Activated CD8-positive, alpha-beta T cell treated with anti-CD3 and anti-CD28 coated beads, Interleukin-2, amount 10 ng/mL, durations not matched to agents 7 days and 5 days (primary cell): ENCODE data around the gene COX4I2. TPM values are rescaled to one million over a fixed set of nuclear protein-coding genes. Genes with fewer than 3 reads are reported as not detected.
A peak's percentile ranks its signal among the peaks of the same experiment; 100 is the strongest.
"Not testable (repeated sequence)": the region's sequence is repeated elsewhere in the genome, so short reads cannot be mapped to it uniquely, and the experiment has no call there.

ENCODE experiments used
- ATAC-seq: fragments of 150-1000 bp; cut with Tn5 transposase; one replicate; pipeline ENCODE4 v1.10.0; 2021; ENCODE audit warnings: moderate library complexity
- CTCF ChIA-PET: fragments of 350-600 bp; sonication (Branson Sonifier 250); formaldehyde crosslinking; loops from one replicate; lab custom pipeline; 2021; ENCODE audit warnings: antibody characterized with exemption; lab: Charles Lee
- POLR2A ChIA-PET: fragments of 350-600 bp; sonication (Branson Sonifier 250); formaldehyde crosslinking; loops from one replicate; lab custom pipeline; 2021; ENCODE audit warnings: antibody characterized with exemption; lab: Charles Lee
- DNase-seq: peaks from one replicate; pipeline ENCODE4 v3.0.0-alpha.2; 2020
- H3K27ac Mint-ChIP-seq: one replicate; pipeline ENCODE4 v1.8.0; 2021; ENCODE audit warnings: mild to moderate bottlenecking, mixed read lengths
- H3K27me3 Mint-ChIP-seq: one replicate; pipeline ENCODE4 v1.8.0; 2021; ENCODE audit warnings: low read depth, mixed read lengths
- H3K36me3 Mint-ChIP-seq: one replicate; pipeline ENCODE4 v1.8.0; 2021; ENCODE audit warnings: low read depth, mixed read lengths
- H3K4me1 Mint-ChIP-seq: one replicate; pipeline ENCODE4 v1.8.0; 2021; ENCODE audit warnings: low read depth, mixed read lengths
- H3K4me3 Mint-ChIP-seq: one replicate; pipeline ENCODE4 v1.8.0; 2021; ENCODE audit warnings: mild to moderate bottlenecking, mixed read lengths
- H3K9me3 Mint-ChIP-seq: one replicate; pipeline ENCODE4 v1.8.0; 2022; ENCODE audit warnings: mixed read lengths; ENCODE audit not compliant: insufficient read depth
- total RNA-seq, 2 experiments: library from RNA; stranded (reverse); gene quantifications; one replicate each; pipeline ENCODE4 v1.2.3, GENCODE V29; 2021

The COX4I2 gene
- total RNA-seq: not detected

GRCh38 chr20:31637660-31638059, at the start of gene COX4I2:
TSS of gene COX4I2 (plus strand) at chr20:31637912. CDS start at chr20:31639018, 1,106 bp downstream.
- Mint-ChIP-seq H3K27me3 (peaks cover 23% of the 10 kb centered on the region), H3K4me1 (peaks cover 27% of the 10 kb centered on the region), H3K4me3 (no peak within 1 kb of the TSS), H3K36me3 (no peaks in the 10 kb centered on the region), H3K9me3 (no peaks in the 10 kb centered on the region), H3K27ac (no peak within 1 kb of the TSS)
- DNase-seq (no peak), ATAC-seq (no peak)
- ChIA-PET CTCF (interaction anchor here (1.4 to 8.9 kb wide), 2 partner anchors 25 to 85 kb away, joined by 4 to 146 read pairs; partner anchors contain the start of gene BCL2L1), POLR2A (no interaction called here)

GRCh38 chr20:31590717-31591225, 46.9 kb upstream of the COX4I2 start:
- peaks cover 21% of the 10 kb centered on the region for H3K27me3 Mint-ChIP-seq
- ChIA-PET CTCF (interaction anchor here (0.9 to 3.0 kb wide), 6 partner anchors 14 to 88 kb away, joined by 3 to 13 read pairs (median 6); partner anchors contain the start of gene ID1), POLR2A (interaction anchor here (0.8 to 1.4 kb wide), 3 partner anchors 13 to 126 kb away, joined by 3 read pairs; no protein-coding TSS in a partner anchor)
- peaks cover 5% of the 10 kb centered on the region for H3K4me1 Mint-ChIP-seq
- ATAC-seq (no peak), DNase-seq (no peak)
- no peaks in the 10 kb centered on the region for H3K36me3 Mint-ChIP-seq
- no peak overlapping the region for H3K4me3 Mint-ChIP-seq
- H3K9me3 Mint-ChIP-seq: no peaks in the 10 kb centered on the region
- H3K27ac Mint-ChIP-seq: no peak overlapping the region

DNA sequence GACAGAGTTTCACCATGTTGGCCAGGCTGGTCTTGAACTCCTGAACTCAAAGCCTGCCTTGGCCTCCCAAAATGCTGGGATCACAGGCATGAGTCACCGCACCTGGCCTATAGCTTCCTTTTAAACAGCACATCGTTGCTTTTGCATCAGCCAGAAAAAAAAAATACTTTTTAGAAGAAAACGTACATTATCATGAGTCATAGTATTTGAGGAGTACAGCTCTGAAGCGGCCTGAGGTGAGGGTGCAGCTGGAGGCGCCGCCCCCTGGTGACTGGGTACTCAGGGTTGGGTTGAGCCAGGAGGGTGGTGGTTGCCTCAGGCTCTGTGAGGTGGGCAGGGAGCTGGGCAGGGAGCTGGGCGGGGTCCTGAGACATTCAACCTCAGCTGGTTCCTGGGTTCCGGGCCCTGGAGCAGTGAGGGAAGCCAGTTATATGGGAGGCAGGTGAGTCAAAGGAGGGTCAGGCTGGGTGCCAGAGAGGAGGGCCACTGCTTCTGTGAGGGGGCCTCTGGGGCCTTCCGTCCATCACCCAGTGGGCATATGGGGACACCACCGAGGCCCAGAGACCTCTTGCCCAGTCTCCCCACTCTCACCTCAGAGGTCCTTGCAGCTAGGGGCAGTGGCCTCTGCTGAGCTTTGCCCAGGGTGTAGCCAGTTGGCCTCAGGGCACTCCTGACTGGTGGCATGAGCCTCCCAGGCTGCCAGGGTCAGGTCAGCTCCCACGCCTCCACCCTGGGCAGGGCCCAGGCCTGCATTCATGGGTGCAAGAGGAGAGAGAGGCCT, 44.3 kb upstream of the COX4I2 start:
- Mint-ChIP-seq H3K4me3 (no peak overlapping the region), H3K4me1 (peaks cover under 1% of the 10 kb centered on the region), H3K9me3 (no peaks in the 10 kb centered on the region), H3K27me3 (peaks cover 13% of the 10 kb centered on the region), H3K36me3 (no peaks in the 10 kb centered on the region), H3K27ac (no peak overlapping the region)
- DNase-seq (no peak), ATAC-seq (no peak)
- ChIA-PET CTCF (interaction anchor here (1.5 to 2.2 kb wide), 2 partner anchors 19 to 30 kb away, joined by 6 to 10 read pairs; no protein-coding TSS in a partner anchor), POLR2A (no interaction called here)

DNA sequence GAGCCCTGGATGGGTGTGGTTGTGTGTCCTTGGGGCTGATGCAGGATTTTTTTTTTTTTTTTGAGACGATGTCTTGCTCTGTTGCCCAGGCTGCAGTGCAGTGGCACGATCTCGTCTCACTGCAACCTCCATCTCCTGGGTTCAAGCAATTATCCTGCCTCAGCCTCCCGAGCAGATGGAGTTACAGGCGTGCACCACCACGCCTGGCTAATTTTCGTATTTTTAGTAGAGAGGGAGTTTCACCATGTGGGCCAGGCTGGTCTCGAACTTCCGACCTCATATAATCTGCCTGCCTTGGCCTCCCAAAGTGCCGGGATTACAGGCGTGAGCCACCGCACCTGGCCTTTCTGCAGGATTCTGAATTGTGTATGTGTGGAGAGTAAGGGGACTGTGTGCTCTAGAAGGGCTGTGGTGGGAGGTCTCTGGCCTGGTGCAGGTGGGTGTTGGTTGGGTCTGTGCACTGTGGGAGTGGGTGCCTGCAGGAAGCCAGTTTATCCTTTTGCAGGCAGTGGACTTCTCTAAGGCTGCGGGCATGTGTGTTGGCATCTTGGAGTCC, 43.6 kb upstream of the COX4I2 start:
- CTCF ChIA-PET: interaction anchor here (1.5 to 2.2 kb wide), 2 partner anchors 19 to 31 kb away, joined by 6 to 10 read pairs; no protein-coding TSS in a partner anchor
- Mint-ChIP-seq H3K4me3 (no peak overlapping the region), H3K27ac (no peak overlapping the region), H3K36me3 (no peaks in the 10 kb centered on the region), H3K9me3 (no peaks in the 10 kb centered on the region), H3K27me3 (peaks cover 7% of the 10 kb centered on the region), H3K4me1 (no peaks in the 10 kb centered on the region)
- POLR2A ChIA-PET: no interaction called here
- no peak for ATAC-seq
- DNase-seq: no peak

DNA sequence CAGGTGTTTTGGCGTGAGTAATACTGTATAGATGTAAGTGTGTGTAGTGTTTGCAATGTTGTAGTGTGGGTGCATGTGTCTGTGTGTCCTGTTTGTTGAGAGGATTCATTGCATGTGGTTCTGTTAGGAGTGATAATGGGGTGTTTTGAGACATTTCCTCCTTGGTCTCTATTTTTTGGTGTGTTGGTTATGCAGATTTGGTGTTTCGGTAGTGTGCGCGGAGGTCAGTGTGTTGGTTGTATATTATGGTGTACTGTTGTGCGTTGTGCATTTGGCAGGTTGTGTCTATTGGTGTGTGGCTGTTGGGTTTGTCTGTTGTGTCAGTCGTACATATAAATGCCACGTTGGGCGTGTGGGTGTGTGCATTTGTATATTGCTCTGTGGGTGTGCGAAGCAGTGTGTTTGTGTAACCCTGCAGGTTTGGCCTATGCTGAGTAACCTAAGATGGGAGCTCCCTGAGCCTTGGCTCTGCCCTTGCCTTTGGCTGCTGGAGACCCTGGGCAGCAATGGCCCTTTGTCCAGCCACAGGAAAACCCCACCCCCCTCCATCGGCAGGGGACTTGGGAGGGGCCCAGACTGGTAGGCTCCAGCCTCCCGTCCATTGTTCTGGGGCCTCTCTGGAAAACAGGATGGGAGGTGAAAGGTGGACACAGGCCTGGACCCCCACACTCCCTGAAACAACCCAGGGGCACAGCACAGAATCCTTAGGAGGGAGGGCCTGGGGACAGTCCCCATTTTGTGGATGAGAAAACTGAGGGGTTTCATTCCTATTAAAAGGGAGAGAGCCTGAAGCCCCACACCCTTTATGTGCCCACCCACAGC, 42.9 kb upstream of the COX4I2 start:
- H3K9me3 Mint-ChIP-seq: no peaks in the 10 kb centered on the region
- peaks cover 4% of the 10 kb centered on the region for H3K27me3 Mint-ChIP-seq
- DNase-seq (no peak), ATAC-seq (no peak)
- no peak overlapping the region for H3K27ac Mint-ChIP-seq
- H3K4me1 Mint-ChIP-seq: no peaks in the 10 kb centered on the region
- no peaks in the 10 kb centered on the region for H3K36me3 Mint-ChIP-seq
- ChIA-PET CTCF (interaction anchor here (1.0 kb wide), 1 partner anchor 32 kb away, joined by 4 read pairs; no protein-coding TSS in a partner anchor), POLR2A (no interaction called here)
- H3K4me3 Mint-ChIP-seq: no peak overlapping the region

GRCh38 chr20:31595380-31595653, 42.4 kb upstream of the COX4I2 start:
- POLR2A ChIA-PET: no interaction called here
- no peak overlapping the region for H3K27ac Mint-ChIP-seq
- no peak for DNase-seq

GRCh38 chr20:31595654-31596411, 41.9 kb upstream of the COX4I2 start:
- H3K4me3 Mint-ChIP-seq: no peak overlapping the region
- H3K9me3 Mint-ChIP-seq: no peaks in the 10 kb centered on the region
- no peaks in the 10 kb centered on the region for H3K36me3 Mint-ChIP-seq
- ChIA-PET CTCF (interaction anchor here (1.0 to 1.1 kb wide), 2 partner anchors 17 to 33 kb away, joined by 4 to 6 read pairs; no protein-coding TSS in a partner anchor), POLR2A (no interaction called here)
- no peak overlapping the region for H3K27ac Mint-ChIP-seq
- no peaks in the 10 kb centered on the region for H3K4me1 Mint-ChIP-seq
- peaks cover 4% of the 10 kb centered on the region for H3K27me3 Mint-ChIP-seq
- peak; percentile 34 for ATAC-seq
- DNase-seq: no peak

More at GRCh38 chr20:31595380-31595653, 42.4 kb upstream of the COX4I2 start:
- no peak overlapping the region for H3K4me3 Mint-ChIP-seq
- ATAC-seq: no peak
- H3K27me3 Mint-ChIP-seq: peaks cover 4% of the 10 kb centered on the region
- H3K9me3 Mint-ChIP-seq: no peaks in the 10 kb centered on the region
- CTCF ChIA-PET: interaction anchor here (1.0 to 1.1 kb wide), 2 partner anchors 17 to 33 kb away, joined by 4 to 6 read pairs; no protein-coding TSS in a partner anchor
- H3K4me1 Mint-ChIP-seq: no peaks in the 10 kb centered on the region
- no peaks in the 10 kb centered on the region for H3K36me3 Mint-ChIP-seq

DNA sequence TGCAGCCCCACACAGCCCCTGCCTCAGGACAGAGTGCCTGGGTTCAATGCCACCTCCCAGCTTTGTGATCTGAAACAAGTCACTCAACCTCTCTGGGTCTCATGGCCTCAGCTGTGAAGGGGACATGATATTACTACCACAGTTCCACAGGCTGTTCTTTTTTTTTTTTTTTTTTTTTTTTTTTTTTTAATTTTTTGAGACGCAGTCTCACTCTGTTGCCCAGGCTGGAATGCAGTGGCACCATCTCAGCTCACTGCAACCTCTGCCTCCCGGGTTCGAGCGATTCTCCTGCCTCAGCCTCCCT, 41.3 kb upstream of the COX4I2 start:
- H3K9me3 Mint-ChIP-seq, ATAC-seq, H3K27ac Mint-ChIP-seq, POLR2A ChIA-PET, H3K4me1 Mint-ChIP-seq, H3K36me3 Mint-ChIP-seq, DNase-seq, H3K4me3 Mint-ChIP-seq, H3K27me3 Mint-ChIP-seq: not testable (repeated sequence)
- CTCF ChIA-PET: interaction anchor here (1.1 kb wide), 1 partner anchor 16 kb away, joined by 6 read pairs; no protein-coding TSS in a partner anchor

DNA sequence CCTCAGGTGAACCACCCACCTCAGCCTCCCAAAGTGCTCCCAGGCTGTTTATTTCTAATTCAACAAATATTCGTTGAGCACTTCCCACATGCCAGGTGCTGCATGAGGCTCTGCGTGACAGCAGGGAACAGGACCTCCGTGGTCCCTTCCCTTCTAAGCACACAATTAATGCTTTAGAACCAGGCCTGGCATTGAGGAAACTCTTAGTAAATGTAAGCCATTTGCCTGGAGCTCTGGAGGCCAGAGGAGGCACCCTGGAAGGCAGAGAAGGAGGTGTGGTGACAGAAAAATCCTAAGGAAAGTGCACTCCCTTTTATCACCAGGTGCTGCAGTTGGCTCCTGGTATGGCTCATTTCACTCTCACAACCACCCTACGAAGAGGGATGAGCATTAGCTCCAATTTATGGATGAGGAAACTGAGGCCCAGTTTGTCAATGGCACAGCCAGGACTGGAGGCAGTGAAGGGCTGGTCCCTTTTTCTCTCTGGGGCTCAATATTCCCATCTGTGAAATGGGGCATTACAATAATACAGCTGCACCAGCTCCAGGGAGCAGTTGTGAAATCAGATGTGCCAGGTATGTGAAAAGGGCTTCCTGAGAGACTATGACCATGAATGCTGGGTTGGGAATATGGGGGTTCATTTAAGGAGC, 40.8 kb upstream of the COX4I2 start:
- H3K4me3 Mint-ChIP-seq: no peak overlapping the region
- H3K27me3 Mint-ChIP-seq: peaks cover 4% of the 10 kb centered on the region
- H3K4me1 Mint-ChIP-seq: no peaks in the 10 kb centered on the region
- ChIA-PET CTCF (interaction anchor here (1.6 kb wide), 1 partner anchor 16 kb away, joined by 6 read pairs; no protein-coding TSS in a partner anchor), POLR2A (no interaction called here)
- no peak overlapping the region for H3K27ac Mint-ChIP-seq
- ATAC-seq (no peak), DNase-seq (no peak)
- H3K9me3 Mint-ChIP-seq: no peaks in the 10 kb centered on the region
- H3K36me3 Mint-ChIP-seq: no peaks in the 10 kb centered on the region

DNA sequence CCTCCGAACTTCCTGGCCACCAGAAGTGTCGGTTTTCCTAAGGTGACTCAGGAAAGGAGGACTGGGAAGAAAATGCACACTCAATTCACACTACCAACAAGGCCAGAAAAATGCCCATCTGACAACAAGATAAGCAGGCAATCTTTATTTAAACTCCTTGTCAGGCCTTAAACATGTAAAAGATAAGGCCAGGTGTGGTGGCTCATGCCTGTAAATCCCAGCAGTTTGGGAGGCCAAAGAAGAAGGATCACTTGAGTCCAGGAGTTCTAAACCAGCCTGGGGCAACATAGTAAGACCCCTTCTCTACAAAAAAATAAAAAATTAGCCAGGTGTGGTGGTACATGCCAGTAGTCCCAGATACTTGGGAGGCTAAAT, 40.2 kb upstream of the COX4I2 start:
- Mint-ChIP-seq H3K4me1 (peaks cover under 1% of the 10 kb centered on the region), H3K36me3 (no peaks in the 10 kb centered on the region), H3K27me3 (peaks cover 5% of the 10 kb centered on the region), H3K27ac (no peak overlapping the region), H3K4me3 (no peak overlapping the region), H3K9me3 (no peaks in the 10 kb centered on the region)
- POLR2A ChIA-PET: no interaction called here
- ATAC-seq: no peak
- DNase-seq: no peak
- CTCF ChIA-PET: interaction anchor here (1.6 kb wide), 1 partner anchor 16 kb away, joined by 6 read pairs; no protein-coding TSS in a partner anchor
